ENCODE data around the gene P2RX2.

DNA sequence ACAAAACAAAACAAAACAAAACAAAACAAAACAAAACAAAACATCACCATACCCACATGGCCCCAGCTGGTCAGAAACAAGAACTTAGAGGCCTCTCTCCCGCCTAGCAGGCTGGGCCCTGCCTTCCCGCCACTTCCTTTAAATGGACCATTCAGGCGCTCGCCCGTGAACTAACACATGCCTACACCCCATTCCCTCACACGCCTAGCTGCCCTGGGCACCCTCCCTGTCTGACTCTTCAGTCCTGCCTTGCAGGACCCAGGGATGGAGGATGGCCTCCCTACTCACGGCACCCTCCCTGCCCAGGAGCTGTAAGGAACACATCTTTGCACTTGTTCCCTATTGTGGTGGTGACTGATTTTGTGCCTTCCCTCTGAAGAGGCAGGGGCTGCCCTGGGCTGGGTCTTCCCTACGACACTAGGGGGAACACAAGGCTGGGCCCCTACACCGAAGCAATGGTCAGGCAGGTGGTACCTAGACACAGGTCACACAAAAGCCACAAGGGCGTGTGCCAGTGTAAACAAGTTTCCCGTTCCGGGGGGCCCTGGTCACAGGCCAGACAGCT is 21.5 kb downstream of the P2RX2 start:
- no peak for TF ChIP-seq CTCF (IDR thresholded peaks at IDR 0.05; ENCODE audit: insufficient read depth, low read depth, low read length)
- no peak for TF ChIP-seq EZH2 (IDR thresholded peaks at IDR 0.05; ENCODE audit: insufficient read depth, low read length)

Measured in astrocyte (in vitro differentiated cells and primary cell).